B cell (primary cell): ENCODE measurements around the gene ZCCHC13. TPM values are rescaled to one million over a fixed set of nuclear protein-coding genes. Genes with fewer than 3 reads are reported as not detected.

Experiments used
- ATAC-seq: fragments of 200-7000 bp; cut with Tn5 transposase; one replicate; pipeline ENCODE4 v1.10.0; 2021; ENCODE audit warnings: low read depth, mild to moderate bottlenecking, moderate number of reproducible peaks, moderate library complexity
- CTCF ChIA-PET: fragments of 350-600 bp; sonication (Branson Sonifier 250); formaldehyde crosslinking; loops from one replicate; lab custom pipeline; 2021; ENCODE audit warnings: antibody characterized with exemption, inconsistent platforms; lab: Charles Lee
- POLR2A ChIA-PET: fragments of 350-600 bp; sonication (Branson Sonifier 250); formaldehyde crosslinking; loops from one replicate; lab custom pipeline; 2021; ENCODE audit warnings: antibody characterized with exemption; lab: Charles Lee
- DNase-seq: peaks from one replicate; pipeline ENCODE4 v3.0.0; 2013
- H2AFZ ChIP-seq: 2 replicates; pipeline ENCODE4 v1.6.1; 2012; ENCODE audit warnings: mild to moderate bottlenecking, low read depth, low read length; ENCODE audit not compliant: insufficient read depth, poor library complexity, severe bottlenecking
- H3K27ac ChIP-seq, 2 donors: 1 replicate in 1 of 2; 2 replicates in 1 of 2; pipeline ENCODE4 v1.5.1; 2012 to 2013; ENCODE audit warnings: low read length in 2 of 2, mild to moderate bottlenecking in 2 of 2, moderate library complexity in 1 of 2
- H3K27me3 ChIP-seq, 4 experiments: fragments of 200-600 bp in 1 of 4; sonication (generic) in 1 of 4; replicated peaks in 1 of 4; 1 replicate in 2 of 4; 2 replicates in 2 of 4; pipeline versions ENCODE4 v1.6.1 to v1.7.0; 2013 to 2016; ENCODE audit warnings: low read length in 3 of 4, mild to moderate bottlenecking in 2 of 4, mixed read lengths in 1 of 4, moderate library complexity in 1 of 4; ENCODE audit not compliant: insufficient read depth in 4 of 4, control insufficient read depth in 3 of 4; ENCODE audit errors: control extremely low read depth in 1 of 4
- H3K36me3 ChIP-seq, 2 experiments: replicated peaks in 1 of 2; 1 replicate in 1 of 2; 2 replicates in 1 of 2; pipeline versions ENCODE4 v1.6.1 to v1.7.1; 2013; ENCODE audit warnings: low read length in 1 of 2; ENCODE audit not compliant: insufficient read depth in 2 of 2, control insufficient read depth in 1 of 2; ENCODE audit errors: control extremely low read depth in 1 of 2, extremely low read depth in 1 of 2
- H3K4me1 ChIP-seq, 2 donors: fragments of 200-600 bp in 1 of 2; sonication (generic) in 1 of 2; 1 replicate in 1 of 2; 2 replicates in 1 of 2; pipeline versions ENCODE4 v1.5.1 to v1.6.1; 2013 to 2017; ENCODE audit warnings: low read length in 2 of 2; ENCODE audit not compliant: control insufficient read depth in 2 of 2, insufficient read depth in 2 of 2
- H3K4me2 ChIP-seq: replicated peaks from 2 replicates; pipeline ENCODE3; 2012; ENCODE audit warnings: mild to moderate bottlenecking, low read depth, low read length; ENCODE audit not compliant: poor library complexity, severe bottlenecking
- H3K4me3 ChIP-seq, 5 experiments: fragments of 200-600 bp in 1 of 5; sonication (generic) in 1 of 5; 1 replicate in 3 of 5; 2 replicates in 2 of 5; pipeline versions ENCODE4 v1.5.1 to v1.7.0; 2011 to 2016; ENCODE audit warnings: low read length in 4 of 5, mild to moderate bottlenecking in 4 of 5, low read depth in 2 of 5, control low read depth in 1 of 5, moderate library complexity in 1 of 5; ENCODE audit not compliant: insufficient read depth in 1 of 5; ENCODE audit errors: control extremely low read depth in 1 of 5, extremely low read depth in 1 of 5
- H3K79me2 ChIP-seq: fragments of 200-600 bp; sonication (generic); one replicate; pipeline ENCODE4 v1.6.0; 2016; ENCODE audit warnings: low read length; ENCODE audit not compliant: control insufficient read depth, insufficient read depth
- H3K9ac ChIP-seq: fragments of 200-600 bp; sonication (generic); 2 replicates; pipeline ENCODE4 v1.6.1; 2017; ENCODE audit warnings: mild to moderate bottlenecking, low read length, moderate library complexity
- H3K9me3 ChIP-seq, 3 donors: one replicate each; pipeline versions ENCODE4 v1.6.1 to v1.7.1; 2013; ENCODE audit warnings: low read length in 2 of 3; ENCODE audit not compliant: control insufficient read depth in 2 of 3, insufficient read depth in 1 of 3; ENCODE audit errors: control extremely low read depth in 1 of 3
- H4K20me1 ChIP-seq: 2 replicates; pipeline ENCODE4 v1.6.0; 2012; ENCODE audit warnings: mild to moderate bottlenecking, low read length; ENCODE audit not compliant: insufficient read depth, control insufficient read depth, poor library complexity, severe bottlenecking
- H3K27ac Mint-ChIP-seq: one replicate; pipeline ENCODE4 v1.8.0; 2021; ENCODE audit warnings: mixed read lengths
- H3K27me3 Mint-ChIP-seq: one replicate; pipeline ENCODE4 v1.8.0; 2021; ENCODE audit warnings: mixed read lengths
- H3K4me1 Mint-ChIP-seq: one replicate; pipeline ENCODE4 v1.8.0; 2021; ENCODE audit warnings: mixed read lengths
- H3K4me3 Mint-ChIP-seq: one replicate; pipeline ENCODE4 v1.8.0; 2021; ENCODE audit warnings: mixed read lengths
- H3K9me3 Mint-ChIP-seq: one replicate; pipeline ENCODE4 v1.8.0; 2022; ENCODE audit warnings: mixed read lengths; ENCODE audit not compliant: insufficient read depth
- CTCF ChIP-seq: fragments of 200-600 bp; IDR thresholded peaks from one replicate; pipeline ENCODE4 v1.8.0; 2022; ENCODE audit warnings: antibody characterized with exemption, mild to moderate bottlenecking
- EZH2 ChIP-seq: IDR thresholded peaks from 2 replicates; pipeline ENCODE4 v1.6.1; 2012; ENCODE audit warnings: borderline replicate concordance, low read depth, mild to moderate bottlenecking, moderate library complexity, low read length; ENCODE audit not compliant: insufficient read depth, poor library complexity, severe bottlenecking
- WGBS: methylation state at CpG from one replicate; pipeline ENCODE4 v1.1.5; 2013; ENCODE audit warnings: missing lambda C conversion rate; ENCODE audit not compliant: insufficient coverage; 5-methylcytosine and 5-hydroxymethylcytosine counted together
- intact Hi-C: fragments of 100-400 bp; cut with micrococcal nuclease; formaldehyde crosslinking; loops from one replicate; pipeline ENCODE4 v1.10.0; 2022
- polyA plus RNA-seq: library from polyadenylated mRNA; depleted of rRNA; stranded (reverse); fragments of >200 nt; gene quantifications from 2 replicates; pipeline ENCODE4 v1.2.3, GENCODE V29; 2012
- total RNA-seq, 2 donors: library from RNA; stranded (reverse); fragments of 120-200 nt in 1 of 2; gene quantifications; 1 replicate in 1 of 2; 2 replicates in 1 of 2; pipeline versions ENCODE4 v1.2.3 to v1.2.4, GENCODE V29; 2013 to 2022

ZCCHC13 gene
- total and polyA plus RNA-seq, 2 donors (not counting 1 experiment from before 2014, with no cell fraction given), result not detected

DNA sequence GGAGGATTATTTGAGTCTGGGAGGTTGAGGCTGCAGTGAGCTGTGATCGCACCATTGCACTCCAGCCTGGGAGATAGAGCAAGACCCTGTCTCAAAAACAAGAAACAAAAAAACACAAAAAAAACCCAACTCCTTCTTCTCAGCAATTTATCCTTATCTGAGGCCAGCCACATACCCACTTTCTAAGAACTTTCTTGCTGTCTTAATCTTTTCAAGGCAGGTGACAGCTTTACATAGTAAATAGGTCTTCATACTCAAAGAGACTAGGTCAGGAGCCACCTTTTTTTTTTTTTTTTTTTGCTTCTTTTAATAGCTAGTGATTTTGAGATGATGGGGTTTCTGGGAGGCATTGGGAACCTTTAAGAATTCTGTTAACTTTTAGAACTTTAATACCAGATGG lies 26.1 kb upstream of the ZCCHC13 start:
- intact Hi-C loops, result no loop called here
- no peaks in the 10 kb centered on the region for H3K9me3 ChIP-seq
- no peak overlapping the region for H2AFZ ChIP-seq
- ChIA-PET CTCF (no interaction called here), POLR2A (no interaction called here)
- no peak for DNase-seq
- H3K36me3 ChIP-seq, result peaks cover 1 to 24% of the 10 kb centered on the region in 2 experiments
- Mint-ChIP-seq H3K4me3 (no peak overlapping the region), H3K27me3 (no peaks in the 10 kb centered on the region), H3K9me3 (no peaks in the 10 kb centered on the region), H3K4me1 (peaks cover 13% of the 10 kb centered on the region), H3K27ac (no peak overlapping the region)
- H3K79me2 ChIP-seq, result peaks cover 2% of the 10 kb centered on the region
- H3K9ac ChIP-seq, result no peak overlapping the region
- no CpG with 5 or more reads among the region's 1 CpG for WGBS
- peaks cover 0 to 3% of the 10 kb centered on the region in 2 donors for H3K4me1 ChIP-seq
- no peak overlapping the region for H3K4me2 ChIP-seq
- no peak for ATAC-seq
- TF ChIP-seq EZH2 (no peak), CTCF (no peak)
- H4K20me1 ChIP-seq, result no peaks in the 10 kb centered on the region
- H3K27ac ChIP-seq, result no peak overlapping the region
- no peaks in the 10 kb centered on the region for H3K27me3 ChIP-seq
- H3K4me3 ChIP-seq, result no peak overlapping the region

GRCh38 chrX:74280759-74281158 lies 23.2 kb upstream of the ZCCHC13 start:
- DNase-seq (no peak), ATAC-seq (no peak)
- intact Hi-C loops, result no loop called here
- H4K20me1 ChIP-seq, result peaks cover 13% of the 10 kb centered on the region
- H3K27me3 Mint-ChIP-seq, result no peaks in the 10 kb centered on the region
- no peak overlapping the region for H3K27ac ChIP-seq
- H3K4me1 ChIP-seq, result peaks cover 0 to 5% of the 10 kb centered on the region in 2 donors
- H2AFZ ChIP-seq, result no peak overlapping the region
- WGBS, result 60% methylated on average over 1 of the region's 3 CpGs
- no peak for TF ChIP-seq EZH2
- no peak for TF ChIP-seq CTCF
- no peak overlapping the region for H3K9ac ChIP-seq
- peaks cover 1 to 29% of the 10 kb centered on the region in 2 experiments for H3K36me3 ChIP-seq
- no peak overlapping the region for H3K4me3 ChIP-seq
- no peak overlapping the region for H3K4me2 ChIP-seq
- ChIA-PET CTCF (no interaction called here), POLR2A (no interaction called here)
- H3K4me3 Mint-ChIP-seq, result no peak overlapping the region
- H3K27me3 ChIP-seq, result no peaks in the 10 kb centered on the region
- no peaks in the 10 kb centered on the region for H3K9me3 ChIP-seq
- no peak overlapping the region for H3K27ac Mint-ChIP-seq
- H3K79me2 ChIP-seq, result peaks cover 10% of the 10 kb centered on the region
- peaks cover 22% of the 10 kb centered on the region for H3K4me1 Mint-ChIP-seq
- H3K9me3 Mint-ChIP-seq, result no peaks in the 10 kb centered on the region
